AG04450 (cell line): ENCODE results near the gene FILIP1L. TPM values are rescaled to one million over a fixed set of nuclear protein-coding genes. Genes with fewer than 3 reads are reported as not detected.

Experiments
- CTCF ChIA-PET: fragments of 300-600, 350-600 bp; formaldehyde crosslinking; extraction: SDS; loops from one replicate; lab custom pipeline; 2022; ENCODE audit warnings: antibody characterized with exemption, inconsistent platforms; lab: Charles Lee
- POLR2A ChIA-PET: fragments of 350-600 bp; formaldehyde crosslinking; extraction: SDS; loops from one replicate; lab custom pipeline; 2021; ENCODE audit warnings: antibody characterized with exemption, inconsistent platforms; lab: Yijun Ruan, JAX
- DNase-seq: peaks from one replicate; pipeline ENCODE4 v3.0.0-alpha.2; 2011; ENCODE audit warnings: low read depth, low spot score
- H3K27ac ChIP-seq: one replicate; pipeline ENCODE4 v1.5.1; 2012; ENCODE audit warnings: low read depth, low read length, control low read depth
- H3K27me3 ChIP-seq: one replicate; pipeline ENCODE4 v1.6.0; 2012; ENCODE audit warnings: low read length; ENCODE audit not compliant: control insufficient read depth, insufficient read depth
- H3K4me3 ChIP-seq: 2 replicates; pipeline ENCODE4 v1.5.1; 2011; ENCODE audit warnings: mild to moderate bottlenecking, low read depth, low read length, control low read depth
- H3K9me3 ChIP-seq: 2 replicates; pipeline ENCODE4 v1.5.1; 2012; ENCODE audit warnings: low read length; ENCODE audit not compliant: control insufficient read depth, insufficient read depth
- CTCF ChIP-seq: IDR thresholded peaks from 2 replicates; pipeline ENCODE4 v1.5.1; 2011; ENCODE audit warnings: low read depth, low read length, control low read depth, inconsistent platforms
- polyA plus RNA-seq: library from polyadenylated mRNA; depleted of rRNA; stranded (reverse); fragments of >200 nt; gene quantifications from 2 replicates; pipeline ENCODE4 v1.2.3, GENCODE V29; 2011

Gene FILIP1L
- polyA plus RNA-seq, 1 experiment: 75.5 TPM

- CTCF ChIA-PET: no interaction called here
- H3K9me3 ChIP-seq: no peaks in the 10 kb centered on the region
- TF ChIP-seq CTCF: no peak
- H3K27me3 ChIP-seq: no peaks in the 10 kb centered on the region
- no peak for DNase-seq
- H3K27ac ChIP-seq: no peak overlapping the region
- H3K4me3 ChIP-seq: no peak overlapping the region
- POLR2A ChIA-PET: no interaction called here
Observed at GRCh38 chr3:99970198-99970597, 144.1 kb downstream of the FILIP1L start.

GRCh38 chr3:99969136-99969535 is 145.2 kb downstream of the FILIP1L start:
- DNase-seq: no peak
- Histone ChIP-seq H3K4me3 (no peak overlapping the region), H3K27me3 (no peaks in the 10 kb centered on the region), H3K9me3 (no peaks in the 10 kb centered on the region), H3K27ac (no peak overlapping the region)
- CTCF ChIA-PET: no interaction called here
- POLR2A ChIA-PET: no interaction called here
- no peak for TF ChIP-seq CTCF

- no peaks in the 10 kb centered on the region for H3K27me3 ChIP-seq
- CTCF ChIA-PET: no interaction called here
- H3K27ac ChIP-seq: no peak overlapping the region
- POLR2A ChIA-PET: interaction anchor here (0.9 to 1.0 kb wide), 2 partner anchors 66 to 78 kb away, joined by 3 read pairs; no protein-coding TSS in a partner anchor
- no peak overlapping the region for H3K4me3 ChIP-seq
- no peaks in the 10 kb centered on the region for H3K9me3 ChIP-seq
- DNase-seq: no peak
- no peak for TF ChIP-seq CTCF
Observed at GRCh38 chr3:99967796-99968195, 146.5 kb downstream of the FILIP1L start.

GRCh38 chr3:99966662-99967416 is 147.5 kb downstream of the FILIP1L start:
- H3K27ac ChIP-seq: no peak overlapping the region

More at GRCh38 chr3:99966662-99967416, 147.5 kb downstream of the FILIP1L start:
- H3K4me3 ChIP-seq: no peak overlapping the region
- ChIA-PET CTCF (interaction anchor here (0.8 kb wide), 1 partner anchor 135 kb away, joined by 3 read pairs; no protein-coding TSS in a partner anchor), POLR2A (interaction anchor here (0.9 to 1.0 kb wide), 2 partner anchors 65 to 79 kb away, joined by 3 read pairs; no protein-coding TSS in a partner anchor)
- TF ChIP-seq CTCF: no peak
- H3K9me3 ChIP-seq: no peaks in the 10 kb centered on the region
- no peaks in the 10 kb centered on the region for H3K27me3 ChIP-seq
- no peak for DNase-seq
